Measurements from ENCODE around the gene CRNN. TPM values are rescaled to one million over a fixed set of nuclear protein-coding genes. Genes with fewer than 3 reads are reported as not detected.

The CRNN gene
- not detected for total RNA-seq
- long read RNA-seq = 0 reads

DNA sequence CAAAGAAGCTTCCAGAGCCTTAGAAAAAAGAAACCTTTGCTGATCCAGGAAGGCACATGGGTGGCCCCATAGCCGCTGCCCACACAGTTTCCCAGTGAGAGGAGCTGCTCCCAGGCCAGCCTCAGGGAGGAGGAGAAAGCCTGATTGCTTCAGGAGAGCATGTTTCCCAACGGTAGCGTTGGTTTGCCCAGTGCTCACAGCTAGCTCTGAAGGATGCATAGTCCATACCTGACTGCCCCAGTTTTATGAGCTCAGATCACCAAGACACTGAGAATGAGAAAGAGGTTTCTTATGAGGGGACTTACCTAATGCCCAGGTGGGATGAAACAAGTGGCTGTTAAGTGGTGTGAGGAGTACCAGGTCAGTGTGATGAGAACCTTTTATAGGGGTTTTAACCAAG is at the start of gene CRNN:
TSS of gene CRNN (minus strand) at position 355 of the 400 bp plus-strand sequence. CDS start 2,030 bp downstream, outside the sequence.
- Histone ChIP-seq H3K27me3 (ENCODE audit: low read depth) (no peaks in the 10 kb centered on the region), H3K36me3 (no peaks in the 10 kb centered on the region), H3K9me3 (no peaks in the 10 kb centered on the region), H3K4me1 (peaks cover 9% of the 10 kb centered on the region), H3K27ac (no peak within 1 kb of the TSS), H3K4me3 (no peak within 1 kb of the TSS)
- DNase-seq (no peak), ATAC-seq (no peak)
- intact Hi-C loops (cut with DNase I) = no loop called here
- no peak for TF ChIP-seq CTCF (IDR thresholded peaks at IDR 0.05)

DNA sequence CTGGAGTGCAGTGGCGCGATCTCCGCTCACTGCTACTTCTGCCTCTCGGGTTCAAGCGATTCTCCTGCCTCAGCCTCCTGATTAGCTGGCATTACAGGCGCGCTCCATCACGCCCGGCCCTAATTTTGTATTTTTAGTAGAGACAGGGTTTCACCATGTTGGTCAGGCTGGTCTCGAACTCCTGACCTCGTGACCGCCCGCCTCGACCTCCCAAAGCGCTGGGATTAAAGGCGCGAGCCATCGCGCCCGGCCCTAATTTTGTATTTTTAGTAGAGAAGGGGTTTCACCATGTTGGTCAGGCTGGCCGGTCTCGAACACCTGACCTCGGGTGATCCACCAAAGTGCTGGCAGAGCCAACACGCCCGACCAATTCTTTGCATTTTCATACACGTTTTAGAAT is 48.6 kb upstream of the CRNN start:
- Histone ChIP-seq H3K27me3 (ENCODE audit: low read depth) (no peaks in the 10 kb centered on the region), H3K9me3 (no peaks in the 10 kb centered on the region), H3K36me3 (no peaks in the 10 kb centered on the region), H3K27ac (no peak overlapping the region), H3K4me3 (no peak overlapping the region), H3K4me1 (peaks cover 11% of the 10 kb centered on the region)
- ATAC-seq (no peak), DNase-seq (no peak)
- intact Hi-C loops (cut with DNase I) = no loop called here
- no peak for TF ChIP-seq CTCF (IDR thresholded peaks at IDR 0.05)

DNA sequence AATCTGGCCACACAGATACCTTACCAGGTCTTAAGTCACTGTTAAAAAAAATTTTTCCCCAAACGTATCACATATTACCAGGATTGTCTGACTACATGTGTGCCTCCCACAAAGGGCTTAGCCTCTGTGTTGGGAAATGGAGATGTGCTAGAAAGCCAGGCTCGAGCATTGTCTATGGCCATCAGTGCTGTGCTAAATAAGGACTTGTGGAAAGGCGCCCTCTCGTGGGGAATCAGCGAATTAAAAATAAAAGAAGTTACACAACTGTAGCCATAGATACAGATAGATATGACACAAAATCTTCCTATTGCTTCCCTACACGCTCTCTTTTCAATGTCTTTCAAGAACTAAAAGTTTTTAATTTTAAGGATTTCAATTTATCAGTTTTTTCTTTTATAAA is 47.5 kb upstream of the CRNN start:
- Histone ChIP-seq H3K27ac (no peak overlapping the region), H3K4me3 (no peak overlapping the region), H3K36me3 (no peaks in the 10 kb centered on the region), H3K4me1 (peaks cover 11% of the 10 kb centered on the region), H3K9me3 (no peaks in the 10 kb centered on the region), H3K27me3 (ENCODE audit: low read depth) (no peaks in the 10 kb centered on the region)
- peak; percentile 58 for TF ChIP-seq CTCF (IDR thresholded peaks at IDR 0.05)
- no peak for DNase-seq
- intact Hi-C loops (cut with DNase I) = no loop called here
- peak; percentile 73 to 78 for ATAC-seq

DNA sequence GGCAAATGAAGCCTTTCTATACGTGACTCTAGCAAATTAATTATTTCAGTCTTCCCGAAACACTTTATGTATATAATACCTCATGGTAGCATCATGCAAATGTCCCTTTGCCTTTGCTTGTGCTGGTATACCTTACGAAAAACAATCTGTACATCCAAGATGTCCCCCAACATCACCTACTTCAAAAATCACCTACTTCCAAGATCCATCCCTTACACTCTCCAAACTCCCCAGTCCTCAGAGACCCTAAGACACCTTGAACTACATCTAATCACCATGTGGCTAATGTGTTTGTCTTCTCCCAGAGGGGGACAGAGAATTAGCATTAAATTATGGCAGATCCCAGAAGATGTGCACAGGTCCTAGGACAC is 46.5 kb upstream of the CRNN start:
- TF ChIP-seq CTCF (IDR thresholded peaks at IDR 0.05) = no peak
- Histone ChIP-seq H3K27ac (no peak overlapping the region), H3K36me3 (no peaks in the 10 kb centered on the region), H3K27me3 (ENCODE audit: low read depth) (no peaks in the 10 kb centered on the region), H3K4me3 (no peak overlapping the region), H3K4me1 (peaks cover 11% of the 10 kb centered on the region), H3K9me3 (no peaks in the 10 kb centered on the region)
- DNase-seq (no peak), ATAC-seq (no peak)
- intact Hi-C loops (cut with DNase I) = no loop called here

DNA sequence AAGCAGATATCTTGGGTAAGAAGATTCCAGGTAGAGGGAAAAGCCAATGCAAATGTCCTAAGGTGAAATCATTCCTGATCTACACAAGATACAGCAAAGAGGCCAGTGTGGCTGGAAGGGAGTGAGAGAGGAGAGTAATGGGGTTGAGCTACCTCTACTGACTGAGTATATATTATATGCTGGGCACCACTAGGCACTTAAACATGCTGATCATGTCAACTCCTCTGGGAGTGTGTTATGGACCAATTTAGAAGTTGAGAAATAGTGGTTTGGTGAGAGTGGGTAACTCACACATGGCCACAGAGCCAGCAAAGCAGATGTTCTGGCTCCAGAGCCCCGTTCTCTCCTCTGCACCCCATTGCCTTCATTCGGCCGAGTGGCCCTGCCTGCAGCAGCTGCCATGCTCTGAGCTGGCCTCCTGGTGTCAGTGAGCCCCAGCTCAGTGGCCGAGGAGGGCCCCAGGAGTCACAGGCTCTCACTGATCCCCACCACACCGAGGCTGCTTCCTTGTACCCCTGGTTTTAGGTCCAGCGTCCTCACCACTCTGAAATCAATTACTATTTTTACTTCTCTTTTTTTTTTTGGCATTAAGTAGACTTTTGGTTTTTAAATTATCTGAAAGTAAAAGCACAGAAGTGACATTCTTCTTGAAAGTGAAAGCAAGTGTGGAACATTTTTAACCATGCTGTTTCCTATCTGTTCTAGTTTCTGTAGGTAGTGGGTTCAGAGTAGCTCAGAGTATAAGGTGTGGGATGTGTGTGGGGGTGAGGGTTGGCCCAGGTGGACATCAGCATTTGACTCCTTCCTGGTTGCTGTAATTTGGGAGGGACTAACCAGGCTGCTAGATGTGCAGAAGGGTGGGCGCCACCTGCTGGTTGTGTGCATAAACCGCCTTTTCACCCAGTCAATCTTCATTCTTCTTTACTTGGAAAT is 45.8 kb upstream of the CRNN start:
- peak; percentile 86 to 91 for ATAC-seq
- intact Hi-C loops (cut with DNase I) = no loop called here
- peak overlapping the region; percentile 54 for H3K27ac ChIP-seq
- no peaks in the 10 kb centered on the region for H3K36me3 ChIP-seq
- peak overlapping the region; percentile 26 for H3K4me3 ChIP-seq
- TF ChIP-seq CTCF (IDR thresholded peaks at IDR 0.05) = peak; percentile 75
- H3K9me3 ChIP-seq = no peaks in the 10 kb centered on the region
- peak; percentile 81 for DNase-seq
- H3K4me1 ChIP-seq = peaks cover 11% of the 10 kb centered on the region
- H3K27me3 ChIP-seq (ENCODE audit: low read depth) = no peaks in the 10 kb centered on the region

Data from lower lobe of right lung (tissue), 2 donors.